Activated naive CD4-positive, alpha-beta T cell treated with anti-CD3 and anti-CD28 coated beads, Interleukin-2, amount 50 U/mL, for 24 hours (primary cell): Measurements from ENCODE around the gene CASP1.
A peak's percentile ranks its signal among the peaks of the same experiment; 100 is the strongest.
"Not testable (repeated sequence)": the region's sequence is repeated elsewhere in the genome, so short reads cannot be mapped to it uniquely, and the experiment has no call there.

Experiments
- H3K27ac Mint-ChIP-seq: one replicate; pipeline ENCODE4 v1.8.0; 2021; ENCODE audit warnings: mild to moderate bottlenecking, mixed read lengths
- H3K27me3 Mint-ChIP-seq: one replicate; pipeline ENCODE4 v1.8.0; 2021; ENCODE audit warnings: mixed read lengths
- H3K36me3 Mint-ChIP-seq: one replicate; pipeline ENCODE4 v1.8.0; 2021; ENCODE audit warnings: mixed read lengths
- H3K4me1 Mint-ChIP-seq: one replicate; pipeline ENCODE4 v1.8.0; 2021; ENCODE audit warnings: mixed read lengths
- H3K4me3 Mint-ChIP-seq: one replicate; pipeline ENCODE4 v1.8.0; 2021; ENCODE audit warnings: mild to moderate bottlenecking, mixed read lengths
- H3K9me3 Mint-ChIP-seq: one replicate; pipeline ENCODE4 v1.8.0; 2021; ENCODE audit warnings: mixed read lengths

CASP1 gene

GRCh38 chr11:105054723-105055493 is 20.0 kb upstream of the CASP1 start:
- Mint-ChIP-seq H3K4me1 (no peaks in the 10 kb centered on the region), H3K36me3 (no peaks in the 10 kb centered on the region)

GRCh38 chr11:105052487-105052886 is 17.5 kb upstream of the CASP1 start:
- Mint-ChIP-seq H3K36me3 (no peaks in the 10 kb centered on the region), H3K4me1 (peaks cover under 1% of the 10 kb centered on the region), H3K27ac (no peak overlapping the region), H3K4me3 (no peak overlapping the region), H3K27me3 (peaks cover 2% of the 10 kb centered on the region), H3K9me3 (no peaks in the 10 kb centered on the region)

More at GRCh38 chr11:105054723-105055493, 20.0 kb upstream of the CASP1 start:
- H3K27me3 Mint-ChIP-seq: peaks cover 2% of the 10 kb centered on the region
- no peaks in the 10 kb centered on the region for H3K9me3 Mint-ChIP-seq
- no peak overlapping the region for H3K27ac Mint-ChIP-seq
- H3K4me3 Mint-ChIP-seq: no peak overlapping the region

GRCh38 chr11:105051559-105051958 is 16.6 kb upstream of the CASP1 start:
- Mint-ChIP-seq H3K4me1 (peaks cover 10% of the 10 kb centered on the region), H3K27ac (no peak overlapping the region), H3K4me3 (no peak overlapping the region), H3K27me3 (no peaks in the 10 kb centered on the region), H3K36me3 (no peaks in the 10 kb centered on the region), H3K9me3 (no peaks in the 10 kb centered on the region)

GRCh38 chr11:105049481-105049880 is 14.5 kb upstream of the CASP1 start:
- no peak overlapping the region for H3K27ac Mint-ChIP-seq
- peaks cover 29% of the 10 kb centered on the region for H3K4me1 Mint-ChIP-seq
- H3K27me3 Mint-ChIP-seq: no peaks in the 10 kb centered on the region
- H3K36me3 Mint-ChIP-seq: no peaks in the 10 kb centered on the region
- H3K9me3 Mint-ChIP-seq: no peaks in the 10 kb centered on the region
- no peak overlapping the region for H3K4me3 Mint-ChIP-seq

- Mint-ChIP-seq H3K4me1 (peaks cover 54% of the 10 kb centered on the region), H3K27me3 (no peaks in the 10 kb centered on the region), H3K27ac (no peak overlapping the region), H3K4me3 (no peak overlapping the region), H3K9me3 (no peaks in the 10 kb centered on the region), H3K36me3 (no peaks in the 10 kb centered on the region)
Measured at GRCh38 chr11:105046898-105047579, 12.1 kb upstream of the CASP1 start.

- H3K36me3 Mint-ChIP-seq: peaks cover 4% of the 10 kb centered on the region
- peaks cover 66% of the 10 kb centered on the region for H3K4me1 Mint-ChIP-seq
- H3K4me3 Mint-ChIP-seq: peak overlapping the region; percentile 91
- no peaks in the 10 kb centered on the region for H3K27me3 Mint-ChIP-seq
- peak overlapping the region; percentile 43 for H3K27ac Mint-ChIP-seq
- peaks cover 2% of the 10 kb centered on the region for H3K9me3 Mint-ChIP-seq
Measured at GRCh38 chr11:105045676-105046296, 10.8 kb upstream of the CASP1 start.

GRCh38 chr11:105044557-105045524 is 9.9 kb upstream of the CASP1 start, which contains the start of gene CARD16:
Gene CARD16 (minus strand): TSS chr11:105045335. CDS start chr11:105045297, 38 bp downstream.
- Mint-ChIP-seq H3K4me1 (peaks cover 74% of the 10 kb centered on the region), H3K4me3 (peak within 1 kb of the TSS; percentile 91), H3K27ac (peak within 1 kb of the TSS; percentile 96)
- not testable (repeated sequence) for H3K27me3 Mint-ChIP-seq, H3K9me3 Mint-ChIP-seq, H3K36me3 Mint-ChIP-seq

GRCh38 chr11:105042178-105042577 is 7.2 kb upstream of the CASP1 start:
- Mint-ChIP-seq H3K4me3 (peak overlapping the region; percentile 28), H3K27me3 (no peaks in the 10 kb centered on the region), H3K4me1 (peaks cover 80% of the 10 kb centered on the region), H3K27ac (no peak overlapping the region), H3K36me3 (peaks cover 18% of the 10 kb centered on the region), H3K9me3 (peaks cover 9% of the 10 kb centered on the region)

- H3K27ac Mint-ChIP-seq: no peak overlapping the region
- H3K36me3 Mint-ChIP-seq: peaks cover 22% of the 10 kb centered on the region
- peaks cover 9% of the 10 kb centered on the region for H3K9me3 Mint-ChIP-seq
- no peaks in the 10 kb centered on the region for H3K27me3 Mint-ChIP-seq
- peaks cover 77% of the 10 kb centered on the region for H3K4me1 Mint-ChIP-seq
- H3K4me3 Mint-ChIP-seq: no peak overlapping the region
Measured at GRCh38 chr11:105040703-105041102, 5.8 kb upstream of the CASP1 start.

- Mint-ChIP-seq H3K36me3 (peaks cover 21% of the 10 kb centered on the region), H3K27ac (peak overlapping the region; percentile 97), H3K4me3 (peak overlapping the region; percentile 97), H3K4me1 (peaks cover 71% of the 10 kb centered on the region)
- H3K27me3 Mint-ChIP-seq, H3K9me3 Mint-ChIP-seq: not testable (repeated sequence)
Measured at GRCh38 chr11:105034388-105034787, 556 bp downstream of the CASP1 start.

- Mint-ChIP-seq H3K27ac (peak overlapping the region; percentile 97), H3K27me3 (no peaks in the 10 kb centered on the region), H3K4me1 (peaks cover 77% of the 10 kb centered on the region), H3K36me3 (peaks cover 21% of the 10 kb centered on the region), H3K9me3 (no peaks in the 10 kb centered on the region), H3K4me3 (peak overlapping the region; percentile 97)
Measured at GRCh38 chr11:105033781-105034180, 1.2 kb downstream of the CASP1 start.

- H3K36me3 Mint-ChIP-seq: peaks cover 18% of the 10 kb centered on the region
- H3K27ac Mint-ChIP-seq: peak overlapping the region; percentile 92
- no peaks in the 10 kb centered on the region for H3K27me3 Mint-ChIP-seq
- peak overlapping the region; percentile 97 for H3K4me3 Mint-ChIP-seq
- peaks cover 78% of the 10 kb centered on the region for H3K4me1 Mint-ChIP-seq
- no peaks in the 10 kb centered on the region for H3K9me3 Mint-ChIP-seq
Measured at GRCh38 chr11:105033343-105033742, 1.6 kb downstream of the CASP1 start.

- peaks cover 78% of the 10 kb centered on the region for H3K4me1 Mint-ChIP-seq
- H3K9me3 Mint-ChIP-seq: no peaks in the 10 kb centered on the region
- H3K36me3 Mint-ChIP-seq: peaks cover 20% of the 10 kb centered on the region
- H3K27ac Mint-ChIP-seq: peak overlapping the region; percentile 48
- H3K4me3 Mint-ChIP-seq: peak overlapping the region; percentile 97
- H3K27me3 Mint-ChIP-seq: no peaks in the 10 kb centered on the region
Measured at GRCh38 chr11:105032495-105032894, 2.4 kb downstream of the CASP1 start.

- H3K9me3 Mint-ChIP-seq: no peaks in the 10 kb centered on the region
- H3K27me3 Mint-ChIP-seq: no peaks in the 10 kb centered on the region
- peak overlapping the region; percentile 84 for H3K27ac Mint-ChIP-seq
- H3K36me3 Mint-ChIP-seq: peaks cover 28% of the 10 kb centered on the region
- peak overlapping the region; percentile 11 for H3K4me3 Mint-ChIP-seq
- peaks cover 67% of the 10 kb centered on the region for H3K4me1 Mint-ChIP-seq
Measured at GRCh38 chr11:105027678-105028077, 7.3 kb downstream of the CASP1 start.

- peaks cover 16% of the 10 kb centered on the region for H3K36me3 Mint-ChIP-seq
- H3K27me3 Mint-ChIP-seq: no peaks in the 10 kb centered on the region
- no peak overlapping the region for H3K27ac Mint-ChIP-seq
- H3K4me1 Mint-ChIP-seq: peaks cover 46% of the 10 kb centered on the region
- H3K9me3 Mint-ChIP-seq: no peaks in the 10 kb centered on the region
- no peak overlapping the region for H3K4me3 Mint-ChIP-seq
Measured at GRCh38 chr11:105024394-105024793, 10.6 kb downstream of the CASP1 start.
